K562 (cell line): Measurements from ENCODE around the gene CDC45. TPM values are rescaled to one million over a fixed set of nuclear protein-coding genes. Genes with fewer than 3 reads are reported as not detected.

Experiments used
- E2F5 ChIP-seq: sonication (generic); formaldehyde crosslinking; IDR thresholded peaks from 2 replicates; pipeline ENCODE4 v1.8.0; 2022; ENCODE audit warnings: mild to moderate bottlenecking, missing genetic modification reagents
- MYC ChIP-seq, 2 experiments: fragments of 250-450 bp in 1 of 2; sonication (Bioruptor Pico) in 1 of 2; IDR thresholded peaks; 2 replicates each; pipeline versions ENCODE4 v1.5.1 to v1.6.1; 2012 to 2021; ENCODE audit warnings: low read depth in 2 of 2, borderline replicate concordance in 1 of 2, improper control_type of control experiment in 1 of 2, low read length in 1 of 2, mild to moderate bottlenecking in 1 of 2, moderate library complexity in 1 of 2
- polyA plus RNA-seq, 8 experiments: library from polyadenylated mRNA; depleted of rRNA in 4 of 8; stranded (reverse) in 5 of 8; unstranded in 3 of 8; fragments of >200 nt; fragmentation: Nextera tagmentation in 2 of 8; fragmentation: Illumina TruSeq in 1 of 8; extraction: Ambion mirVana in 2 of 8; extraction: Trizol in 1 of 8; gene quantifications; 2 replicates each; pipeline versions ENCODE4 v1.2.1 to v1.2.3, GENCODE V29; 2011 to 2014; ENCODE audit warnings: inconsistent platforms in 1 of 8, missing spikeins in 1 of 8
- total RNA-seq, 7 experiments: library from RNA; depleted of rRNA in 6 of 7; stranded (reverse); fragments of >200 nt in 6 of 7; fragmentation: Illumina TruSeq in 2 of 7; extraction: Trizol in 2 of 7; gene quantifications; 2 replicates each; pipeline versions ENCODE4 v1.2.1 to v1.2.3, GENCODE V29; 2011 to 2021; ENCODE audit warnings: low replicate concordance in 1 of 7
- TF ChIP-seq, protein P1 (sequence below): fragments of 250-450 bp; sonication (Bioruptor Pico); IDR thresholded peaks from 2 replicates; pipeline ENCODE4 v1.4.0; 2020
- TF ChIP-seq, protein P2 (sequence below): sonication (generic); formaldehyde crosslinking; IDR thresholded peaks from 2 replicates; pipeline ENCODE4 v1.8.1; 2023; ENCODE audit warnings: mild to moderate bottlenecking, missing genetic modification reagents

The CDC45 gene
- total and polyA plus RNA-seq, 9 of the 15 experiments (the other 6 are each of a cell fraction or from before 2014, with no cell fraction given): 251 to 580 (median 410) TPM

GRCh38 chr22:19455585-19456370 lies 23.9 kb upstream of the CDC45 start (continued):
- TF ChIP-seq, protein P1, sequence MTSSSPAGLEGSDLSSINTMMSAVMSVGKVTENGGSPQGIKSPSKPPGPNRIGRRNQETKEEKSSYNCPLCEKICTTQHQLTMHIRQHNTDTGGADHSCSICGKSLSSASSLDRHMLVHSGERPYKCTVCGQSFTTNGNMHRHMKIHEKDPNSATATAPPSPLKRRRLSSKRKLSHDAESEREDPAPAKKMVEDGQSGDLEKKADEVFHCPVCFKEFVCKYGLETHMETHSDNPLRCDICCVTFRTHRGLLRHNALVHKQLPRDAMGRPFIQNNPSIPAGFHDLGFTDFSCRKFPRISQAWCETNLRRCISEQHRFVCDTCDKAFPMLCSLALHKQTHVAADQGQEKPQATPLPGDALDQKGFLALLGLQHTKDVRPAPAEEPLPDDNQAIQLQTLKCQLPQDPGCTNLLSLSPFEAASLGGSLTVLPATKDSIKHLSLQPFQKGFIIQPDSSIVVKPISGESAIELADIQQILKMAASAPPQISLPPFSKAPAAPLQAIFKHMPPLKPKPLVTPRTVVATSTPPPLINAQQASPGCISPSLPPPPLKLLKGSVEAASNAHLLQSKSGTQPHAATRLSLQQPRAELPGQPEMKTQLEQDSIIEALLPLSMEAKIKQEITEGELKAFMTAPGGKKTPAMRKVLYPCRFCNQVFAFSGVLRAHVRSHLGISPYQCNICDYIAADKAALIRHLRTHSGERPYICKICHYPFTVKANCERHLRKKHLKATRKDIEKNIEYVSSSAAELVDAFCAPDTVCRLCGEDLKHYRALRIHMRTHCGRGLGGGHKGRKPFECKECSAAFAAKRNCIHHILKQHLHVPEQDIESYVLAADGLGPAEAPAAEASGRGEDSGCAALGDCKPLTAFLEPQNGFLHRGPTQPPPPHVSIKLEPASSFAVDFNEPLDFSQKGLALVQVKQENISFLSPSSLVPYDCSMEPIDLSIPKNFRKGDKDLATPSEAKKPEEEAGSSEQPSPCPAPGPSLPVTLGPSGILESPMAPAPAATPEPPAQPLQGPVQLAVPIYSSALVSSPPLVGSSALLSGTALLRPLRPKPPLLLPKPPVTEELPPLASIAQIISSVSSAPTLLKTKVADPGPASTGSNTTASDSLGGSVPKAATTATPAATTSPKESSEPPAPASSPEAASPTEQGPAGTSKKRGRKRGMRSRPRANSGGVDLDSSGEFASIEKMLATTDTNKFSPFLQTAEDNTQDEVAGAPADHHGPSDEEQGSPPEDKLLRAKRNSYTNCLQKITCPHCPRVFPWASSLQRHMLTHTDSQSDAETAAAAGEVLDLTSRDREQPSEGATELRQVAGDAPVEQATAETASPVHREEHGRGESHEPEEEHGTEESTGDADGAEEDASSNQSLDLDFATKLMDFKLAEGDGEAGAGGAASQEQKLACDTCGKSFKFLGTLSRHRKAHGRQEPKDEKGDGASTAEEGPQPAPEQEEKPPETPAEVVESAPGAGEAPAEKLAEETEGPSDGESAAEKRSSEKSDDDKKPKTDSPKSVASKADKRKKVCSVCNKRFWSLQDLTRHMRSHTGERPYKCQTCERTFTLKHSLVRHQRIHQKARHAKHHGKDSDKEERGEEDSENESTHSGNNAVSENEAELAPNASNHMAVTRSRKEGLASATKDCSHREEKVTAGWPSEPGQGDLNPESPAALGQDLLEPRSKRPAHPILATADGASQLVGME (CRISPR knock-in tag): 0 out of 2 replicates have a peak, but pooled peaks have one; percentile 25
- TF ChIP-seq, protein P2, sequence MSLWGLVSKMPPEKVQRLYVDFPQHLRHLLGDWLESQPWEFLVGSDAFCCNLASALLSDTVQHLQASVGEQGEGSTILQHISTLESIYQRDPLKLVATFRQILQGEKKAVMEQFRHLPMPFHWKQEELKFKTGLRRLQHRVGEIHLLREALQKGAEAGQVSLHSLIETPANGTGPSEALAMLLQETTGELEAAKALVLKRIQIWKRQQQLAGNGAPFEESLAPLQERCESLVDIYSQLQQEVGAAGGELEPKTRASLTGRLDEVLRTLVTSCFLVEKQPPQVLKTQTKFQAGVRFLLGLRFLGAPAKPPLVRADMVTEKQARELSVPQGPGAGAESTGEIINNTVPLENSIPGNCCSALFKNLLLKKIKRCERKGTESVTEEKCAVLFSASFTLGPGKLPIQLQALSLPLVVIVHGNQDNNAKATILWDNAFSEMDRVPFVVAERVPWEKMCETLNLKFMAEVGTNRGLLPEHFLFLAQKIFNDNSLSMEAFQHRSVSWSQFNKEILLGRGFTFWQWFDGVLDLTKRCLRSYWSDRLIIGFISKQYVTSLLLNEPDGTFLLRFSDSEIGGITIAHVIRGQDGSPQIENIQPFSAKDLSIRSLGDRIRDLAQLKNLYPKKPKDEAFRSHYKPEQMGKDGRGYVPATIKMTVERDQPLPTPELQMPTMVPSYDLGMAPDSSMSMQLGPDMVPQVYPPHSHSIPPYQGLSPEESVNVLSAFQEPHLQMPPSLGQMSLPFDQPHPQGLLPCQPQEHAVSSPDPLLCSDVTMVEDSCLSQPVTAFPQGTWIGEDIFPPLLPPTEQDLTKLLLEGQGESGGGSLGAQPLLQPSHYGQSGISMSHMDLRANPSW: peak; percentile 81; the same call in 1 of the 2 replicates
- TF ChIP-seq MYC (IDR thresholded peaks at IDR 0.05; ENCODE audit: low read depth, low read length) (no peak), MYC (CRISPR knock-in tag; IDR thresholded peaks at IDR 0.05; ENCODE audit: borderline replicate concordance, low read depth) (no peak), E2F5 (CRISPR knock-in tag) (0 out of 2 replicates have a peak, but pooled peaks have one; percentile 29)
